Measurements from ENCODE around the gene MLX. TPM values are rescaled to one million over a fixed set of nuclear protein-coding genes. Genes with fewer than 3 reads are reported as not detected.
"Not testable (repeated sequence)": the region's sequence is repeated elsewhere in the genome, so short reads cannot be mapped to it uniquely, and the experiment has no call there.

Gene MLX
- polyA plus RNA-seq, 4 donors = 33.9 to 37.7 (median 34.6) TPM

DNA sequence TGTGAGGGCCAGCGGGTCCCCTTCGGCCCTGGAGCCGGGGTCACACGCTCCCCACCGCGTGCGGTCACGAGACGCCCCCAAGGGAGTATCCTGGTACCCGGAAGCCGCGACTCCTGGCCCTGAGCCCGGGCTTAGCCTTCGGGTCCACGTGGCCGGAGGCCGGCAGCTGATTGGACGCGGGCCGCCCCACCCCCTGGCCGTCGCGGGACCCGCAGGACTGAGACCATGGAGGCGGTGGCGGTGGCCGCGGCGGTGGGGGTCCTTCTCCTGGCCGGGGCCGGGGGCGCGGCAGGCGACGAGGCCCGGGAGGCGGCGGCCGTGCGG lies 30.9 kb upstream of the MLX start, which contains the start of gene NAGLU:
Gene NAGLU (plus strand): TSS at position 194 of the 324 bp plus-strand sequence. CDS start 32 bp downstream, at position 226.
- DNase-seq (ENCODE audit: low read depth in 4 of 4, low spot score in 3 of 4) = peak in 2 of 4 donors; percentile 80 to 81

DNA sequence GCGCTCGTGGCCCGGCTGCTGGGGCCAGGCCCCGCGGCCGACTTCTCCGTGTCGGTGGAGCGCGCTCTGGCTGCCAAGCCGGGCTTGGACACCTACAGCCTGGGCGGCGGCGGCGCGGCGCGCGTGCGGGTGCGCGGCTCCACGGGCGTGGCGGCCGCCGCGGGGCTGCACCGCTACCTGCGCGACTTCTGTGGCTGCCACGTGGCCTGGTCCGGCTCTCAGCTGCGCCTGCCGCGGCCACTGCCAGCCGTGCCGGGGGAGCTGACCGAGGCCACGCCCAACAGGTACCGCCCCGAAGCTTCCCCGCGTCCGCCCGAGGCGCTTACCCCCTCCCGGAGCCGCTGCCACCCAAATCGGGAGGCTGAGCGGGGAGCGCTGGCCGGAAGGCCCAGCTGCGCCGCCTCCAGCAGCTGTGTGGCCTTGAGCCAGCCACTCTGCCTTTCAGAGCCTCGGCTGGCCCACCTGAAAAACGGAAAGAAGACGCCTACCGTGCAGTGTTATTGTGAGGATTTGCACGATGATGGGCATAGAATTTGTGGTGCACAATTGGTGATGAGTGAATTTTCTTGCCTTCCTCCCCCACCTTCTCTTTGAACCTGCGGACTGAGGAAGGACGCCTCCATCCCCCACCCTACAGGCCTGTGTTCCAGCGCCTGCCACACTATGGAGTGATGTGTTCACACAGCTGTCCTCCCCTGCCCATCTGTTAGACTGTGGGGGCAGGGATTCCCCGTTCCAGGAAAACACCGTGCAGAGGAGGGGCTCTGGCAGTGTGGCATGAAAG lies 30.3 kb upstream of the MLX start:
- DNase-seq (ENCODE audit: low read depth in 4 of 4, low spot score in 3 of 4) = no peak

DNA sequence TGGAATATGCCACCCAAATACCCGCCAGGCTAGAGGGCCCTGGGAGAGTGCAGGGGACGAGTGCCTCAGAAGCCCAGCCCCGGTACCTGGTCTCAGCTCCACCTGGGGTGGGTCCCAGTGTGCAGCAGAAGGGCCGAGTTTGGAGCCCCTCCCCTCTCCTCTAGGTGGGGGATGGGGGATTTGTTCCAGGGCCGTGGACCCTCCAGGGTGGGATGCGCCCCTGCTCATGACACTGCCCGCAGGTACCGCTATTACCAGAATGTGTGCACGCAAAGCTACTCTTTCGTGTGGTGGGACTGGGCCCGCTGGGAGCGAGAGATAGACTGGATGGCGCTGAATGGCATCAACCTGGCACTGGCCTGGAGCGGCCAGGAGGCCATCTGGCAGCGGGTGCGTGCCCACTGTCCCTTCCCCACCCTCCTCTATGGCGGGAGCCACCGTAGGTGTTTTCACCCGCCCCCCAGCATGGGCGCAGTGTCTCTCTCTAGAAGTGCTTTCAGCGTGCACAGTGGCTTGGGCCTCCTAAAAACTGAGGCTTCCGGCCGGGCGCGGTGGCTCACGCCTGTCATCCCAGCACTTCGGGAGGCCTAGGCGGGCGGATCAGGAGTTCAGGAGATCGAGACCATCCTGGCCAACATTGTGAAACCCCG lies 29.6 kb upstream of the MLX start:
- no peak for DNase-seq (ENCODE audit: low read depth in 4 of 4, low spot score in 3 of 4)

DNA sequence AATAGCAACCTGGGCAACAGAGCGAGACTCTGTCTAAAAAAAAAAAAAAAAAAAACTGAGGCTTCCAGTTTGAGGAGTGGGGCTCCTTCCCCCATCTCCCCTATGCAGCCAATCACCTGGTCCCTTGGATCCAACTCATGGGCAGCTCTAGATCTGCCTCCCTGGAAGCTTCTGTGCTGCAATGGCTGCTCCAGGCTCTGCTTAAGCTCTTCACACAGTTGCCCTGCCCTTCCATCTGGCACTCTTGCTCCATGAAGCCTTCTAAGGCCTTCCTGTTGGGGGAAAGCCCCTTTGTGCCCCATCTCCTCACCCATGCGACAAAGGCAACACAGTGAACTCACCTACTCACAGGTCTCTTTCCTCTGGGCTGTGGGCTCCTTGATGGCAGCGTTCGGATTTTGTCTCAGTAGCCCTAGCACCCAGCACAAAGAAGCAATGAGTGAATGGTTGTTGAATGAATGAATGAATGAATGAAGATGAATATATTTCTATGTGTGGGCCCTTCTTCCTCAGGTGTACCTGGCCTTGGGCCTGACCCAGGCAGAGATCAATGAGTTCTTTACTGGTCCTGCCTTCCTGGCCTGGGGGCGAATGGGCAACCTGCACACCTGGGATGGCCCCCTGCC lies 29.0 kb upstream of the MLX start:
- no peak for DNase-seq (ENCODE audit: low read depth in 4 of 4, low spot score in 3 of 4)

DNA sequence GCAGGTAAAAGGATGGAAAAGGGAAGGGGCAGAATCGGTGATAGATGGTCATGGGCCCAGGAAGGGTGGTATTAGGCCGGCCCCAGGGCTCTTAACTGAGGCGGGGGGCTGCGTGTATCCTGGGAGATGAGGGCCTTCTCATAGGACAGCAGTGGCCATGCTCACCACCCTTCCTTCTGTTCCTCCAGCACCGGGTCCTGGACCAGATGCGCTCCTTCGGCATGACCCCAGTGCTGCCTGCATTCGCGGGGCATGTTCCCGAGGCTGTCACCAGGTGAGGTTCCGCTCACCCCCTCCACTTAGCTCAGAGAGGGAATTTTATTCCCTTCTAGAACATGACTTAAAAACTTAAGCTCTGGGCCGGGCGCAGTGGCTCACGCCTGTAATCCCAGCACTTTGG lies 28.4 kb upstream of the MLX start:
- no peak for DNase-seq (ENCODE audit: low read depth in 4 of 4, low spot score in 3 of 4)

DNA sequence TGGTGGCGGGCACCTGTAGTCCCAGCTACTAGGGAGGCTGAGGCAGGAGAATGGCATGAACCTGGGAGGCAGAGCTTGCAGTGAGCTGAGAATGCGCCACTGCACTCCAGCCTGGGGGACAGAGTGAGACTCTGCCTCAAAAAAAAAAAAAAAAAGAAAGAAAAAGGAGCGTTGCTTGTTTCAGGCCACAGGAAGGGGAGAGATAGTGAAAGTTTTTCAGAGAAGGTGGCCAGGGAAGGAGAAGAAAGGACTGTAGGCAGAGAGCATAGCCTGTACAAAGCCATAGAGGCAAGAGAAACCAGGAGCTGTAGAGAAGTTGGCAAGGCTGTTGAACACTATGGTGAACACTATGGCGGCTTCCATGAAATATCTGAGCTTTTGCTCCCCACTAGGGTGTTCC lies 26.3 kb upstream of the MLX start:
- not testable (repeated sequence) for DNase-seq (ENCODE audit: low read depth in 4 of 4, low spot score in 3 of 4)

DNA sequence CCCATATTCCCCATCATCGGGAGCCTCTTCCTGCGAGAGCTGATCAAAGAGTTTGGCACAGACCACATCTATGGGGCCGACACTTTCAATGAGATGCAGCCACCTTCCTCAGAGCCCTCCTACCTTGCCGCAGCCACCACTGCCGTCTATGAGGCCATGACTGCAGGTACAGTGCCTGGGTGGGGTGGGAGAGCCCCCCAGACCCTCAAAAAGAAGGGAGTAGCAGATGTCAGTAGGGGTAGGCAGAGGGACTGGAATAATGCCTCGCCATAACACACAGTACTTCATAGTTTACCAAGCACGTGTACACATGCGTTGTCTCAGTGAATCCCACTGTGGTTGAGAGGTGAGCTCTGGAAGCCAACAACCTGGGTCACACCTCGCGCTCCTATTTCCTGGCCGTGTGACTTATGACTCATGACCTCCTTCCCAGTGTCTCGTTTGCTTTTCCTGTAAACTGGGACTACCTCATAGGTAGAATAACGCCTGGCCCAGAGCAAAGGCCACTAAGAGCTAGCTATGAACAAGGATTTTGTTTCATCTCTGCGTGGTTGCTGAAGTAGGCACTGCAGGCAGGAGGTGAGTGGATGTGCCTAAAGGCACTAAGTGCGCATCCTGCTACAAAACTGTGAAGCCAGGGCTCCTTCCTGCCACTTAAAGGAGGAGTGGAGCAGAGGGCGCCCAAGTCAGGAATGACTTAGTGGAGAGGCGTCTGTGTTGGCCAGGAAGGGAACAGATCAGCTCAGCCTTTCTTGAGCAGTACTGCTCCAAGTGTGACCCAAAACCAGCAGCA lies 25.7 kb upstream of the MLX start:
- no peak for DNase-seq (ENCODE audit: low read depth in 4 of 4, low spot score in 3 of 4)

DNA sequence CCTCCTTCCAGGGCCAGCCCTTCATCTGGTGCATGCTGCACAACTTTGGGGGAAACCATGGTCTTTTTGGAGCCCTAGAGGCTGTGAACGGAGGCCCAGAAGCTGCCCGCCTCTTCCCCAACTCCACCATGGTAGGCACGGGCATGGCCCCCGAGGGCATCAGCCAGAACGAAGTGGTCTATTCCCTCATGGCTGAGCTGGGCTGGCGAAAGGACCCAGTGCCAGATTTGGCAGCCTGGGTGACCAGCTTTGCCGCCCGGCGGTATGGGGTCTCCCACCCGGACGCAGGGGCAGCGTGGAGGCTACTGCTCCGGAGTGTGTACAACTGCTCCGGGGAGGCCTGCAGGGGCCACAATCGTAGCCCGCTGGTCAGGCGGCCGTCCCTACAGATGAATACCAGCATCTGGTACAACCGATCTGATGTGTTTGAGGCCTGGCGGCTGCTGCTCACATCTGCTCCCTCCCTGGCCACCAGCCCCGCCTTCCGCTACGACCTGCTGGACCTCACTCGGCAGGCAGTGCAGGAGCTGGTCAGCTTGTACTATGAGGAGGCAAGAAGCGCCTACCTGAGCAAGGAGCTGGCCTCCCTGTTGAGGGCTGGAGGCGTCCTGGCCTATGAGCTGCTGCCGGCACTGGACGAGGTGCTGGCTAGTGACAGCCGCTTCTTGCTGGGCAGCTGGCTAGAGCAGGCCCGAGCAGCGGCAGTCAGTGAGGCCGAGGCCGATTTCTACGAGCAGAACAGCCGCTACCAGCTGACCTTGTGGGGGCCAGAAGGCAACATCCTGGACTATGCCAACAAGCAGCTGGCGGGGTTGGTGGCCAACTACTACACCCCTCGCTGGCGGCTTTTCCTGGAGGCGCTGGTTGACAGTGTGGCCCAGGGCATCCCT lies 23.5 kb upstream of the MLX start:
- DNase-seq (ENCODE audit: low read depth in 4 of 4, low spot score in 3 of 4) = no peak

DNA sequence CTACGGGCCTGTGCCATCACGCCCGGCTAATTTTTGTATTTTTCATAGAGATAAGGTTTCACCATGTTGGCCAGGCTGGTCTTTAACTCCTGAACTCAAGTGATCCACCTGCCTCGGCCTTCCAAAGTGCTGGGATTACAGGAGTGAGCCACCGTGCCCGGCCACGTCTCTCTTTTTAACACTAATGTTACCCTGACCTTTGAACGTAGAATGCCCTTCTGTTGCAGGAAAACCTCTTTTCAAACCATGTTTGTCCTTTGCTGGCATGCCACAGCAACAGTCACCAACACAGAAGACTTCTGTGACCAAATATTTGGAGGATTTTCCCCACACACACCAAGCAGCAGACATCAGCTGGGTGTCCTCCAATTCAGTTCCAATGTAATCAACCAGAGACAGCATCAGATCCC lies 22.0 kb upstream of the MLX start:
- no peak for DNase-seq (ENCODE audit: low read depth in 4 of 4, low spot score in 3 of 4)

DNA sequence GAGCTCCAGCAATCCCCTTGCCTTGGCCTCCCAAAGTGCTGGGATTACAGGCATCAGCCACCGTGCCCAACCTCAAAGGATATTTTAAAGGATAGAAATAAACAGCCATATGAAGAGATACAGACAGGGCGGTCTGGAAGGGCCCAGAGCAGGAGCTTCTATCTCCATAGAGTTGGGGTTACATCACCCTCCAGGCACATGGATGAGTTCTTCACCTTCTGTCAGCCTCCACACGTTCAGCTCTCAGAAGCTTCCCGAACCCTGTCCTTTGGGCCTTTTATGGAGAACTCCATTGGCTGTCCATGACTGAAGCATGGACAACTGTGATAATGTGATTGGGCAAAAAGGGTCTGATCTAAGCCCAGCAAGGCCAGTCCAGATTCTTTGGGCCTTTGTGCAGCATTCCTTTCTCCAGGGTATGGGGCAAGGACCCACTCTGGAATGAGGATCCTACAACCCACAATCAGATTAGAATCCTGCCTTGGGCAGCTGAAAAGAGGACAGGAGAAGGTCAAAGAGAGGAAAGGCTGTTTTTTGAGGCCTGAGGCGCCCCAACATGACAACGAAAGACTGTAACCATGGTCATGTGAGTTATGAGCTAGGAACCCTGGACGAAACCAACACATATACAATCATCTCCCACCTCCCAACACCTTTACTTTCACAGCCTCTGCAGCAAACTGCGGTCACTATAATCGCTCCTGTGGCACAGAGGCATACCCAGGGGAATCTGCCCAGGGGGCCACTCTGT lies 21.0 kb upstream of the MLX start:
- DNase-seq (ENCODE audit: low read depth in 4 of 4, low spot score in 3 of 4) = not testable (repeated sequence)

DNA sequence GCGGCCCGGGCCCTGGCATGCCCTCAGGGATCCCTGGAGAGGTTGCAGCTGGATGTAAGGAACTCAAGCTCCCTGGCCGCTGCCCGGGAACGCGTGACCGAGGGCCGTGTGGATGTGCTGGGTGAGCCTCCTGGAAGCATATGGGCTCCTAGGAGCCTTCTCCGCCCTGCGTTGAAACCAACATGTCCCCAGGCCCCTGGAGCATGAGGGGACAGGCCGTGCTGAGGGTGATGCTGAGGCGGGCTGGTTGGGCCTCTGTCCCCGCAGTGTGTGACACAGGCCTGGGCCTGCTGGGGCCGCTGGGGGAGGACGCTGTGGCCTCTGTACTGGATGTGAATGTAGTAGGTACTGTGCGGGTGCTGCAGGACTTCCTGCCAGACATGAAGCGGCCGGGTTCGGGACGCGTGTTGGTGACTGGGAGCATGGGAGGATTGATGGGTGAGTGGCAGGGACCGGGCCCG lies 19.9 kb upstream of the MLX start:
- no peak for DNase-seq (ENCODE audit: low read depth in 4 of 4, low spot score in 3 of 4)

DNA sequence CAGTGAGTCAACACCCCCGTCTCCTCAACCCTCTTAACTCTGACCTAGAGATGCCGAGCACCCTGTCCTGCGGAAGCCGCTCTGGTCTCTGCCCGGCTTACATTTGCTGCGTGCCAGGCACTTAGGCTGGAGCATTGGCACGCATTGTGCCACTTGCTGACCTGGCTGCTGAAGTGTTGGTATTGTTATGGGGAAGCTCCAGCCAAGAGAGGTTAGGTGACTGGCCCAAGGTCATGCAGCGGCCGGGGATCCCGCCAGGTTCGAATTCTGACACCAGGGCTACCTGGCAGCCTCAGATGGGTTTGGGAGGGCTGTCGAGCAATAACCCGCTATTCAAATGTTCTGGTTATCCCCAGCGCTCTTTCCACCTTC lies 19.2 kb upstream of the MLX start:
- DNase-seq (ENCODE audit: low read depth in 4 of 4, low spot score in 3 of 4) = no peak

DNA sequence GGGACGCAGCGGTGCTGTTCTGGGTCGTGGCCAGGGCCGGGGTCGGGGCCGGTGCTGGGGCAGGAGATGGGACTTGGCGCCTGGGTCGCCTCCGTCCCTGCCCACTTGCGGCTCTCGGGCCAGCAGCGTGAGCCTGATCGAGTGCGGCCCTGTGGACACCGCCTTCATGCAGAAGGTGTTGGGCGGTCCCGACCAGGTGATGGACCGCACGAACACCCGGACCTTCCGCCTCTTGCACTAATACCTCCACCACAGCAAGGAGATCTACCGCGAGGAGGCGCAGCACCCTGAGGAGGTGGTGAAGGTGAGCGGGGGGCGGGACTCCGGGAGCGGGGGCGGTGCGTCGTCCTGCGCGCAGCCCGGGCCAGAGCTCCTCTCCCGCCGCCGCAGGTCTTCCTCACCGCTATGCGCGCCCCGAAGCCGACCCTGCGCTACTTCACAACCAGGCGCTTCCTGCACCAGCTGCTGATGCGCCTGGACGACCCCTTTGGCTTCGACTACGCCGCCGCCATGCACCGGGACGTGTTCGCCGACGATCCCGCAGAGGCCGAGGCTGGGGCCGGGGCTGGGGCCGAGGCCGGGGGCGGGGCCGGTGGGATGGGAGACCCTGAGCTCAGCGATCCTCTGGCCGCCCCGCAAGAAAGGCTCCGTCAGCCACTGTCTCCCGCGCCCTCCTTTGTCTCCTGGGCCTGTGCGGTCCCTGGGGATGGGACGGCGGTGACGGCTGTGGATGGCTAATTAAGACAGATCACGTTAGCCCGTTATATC lies 18.6 kb upstream of the MLX start:
- DNase-seq (ENCODE audit: low read depth in 4 of 4, low spot score in 3 of 4) = no peak

DNA sequence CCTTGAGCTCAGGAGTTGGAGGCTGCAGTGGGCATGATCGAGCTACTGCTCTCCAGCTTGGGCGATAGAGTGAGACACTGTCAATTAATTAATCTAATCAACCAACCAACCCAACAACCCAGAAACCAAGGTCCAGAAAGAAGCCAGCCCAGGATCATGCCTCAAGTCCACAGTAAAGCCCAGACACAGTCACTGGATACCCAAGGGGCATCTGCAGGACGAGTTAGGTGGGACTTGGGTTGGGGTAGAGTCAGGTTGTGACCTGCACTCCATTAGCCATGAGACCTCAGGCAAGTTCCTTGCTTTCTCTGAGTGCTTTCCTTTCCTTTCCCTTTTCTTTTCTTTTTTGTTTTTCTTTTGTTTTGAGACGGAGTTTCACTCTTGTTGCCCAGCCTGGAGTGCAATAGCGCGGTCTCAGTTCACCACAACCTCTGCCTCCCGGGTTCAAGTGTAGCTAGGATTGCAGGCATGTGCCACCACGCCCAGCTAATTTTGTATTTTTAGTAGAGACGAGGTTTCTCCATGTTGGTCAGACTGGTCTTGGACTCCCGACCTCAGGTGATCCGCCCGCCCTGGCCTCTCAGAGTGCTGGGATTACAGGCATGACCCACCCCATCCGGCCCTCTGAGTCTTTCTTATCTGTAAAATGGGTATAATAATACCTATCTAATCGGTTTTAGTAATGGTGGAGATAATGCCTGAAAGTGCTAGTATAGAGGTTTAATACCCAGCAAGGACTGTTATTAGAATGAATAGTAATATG lies 17.7 kb upstream of the MLX start:
- no peak for DNase-seq (ENCODE audit: low read depth in 4 of 4, low spot score in 3 of 4)

DNA sequence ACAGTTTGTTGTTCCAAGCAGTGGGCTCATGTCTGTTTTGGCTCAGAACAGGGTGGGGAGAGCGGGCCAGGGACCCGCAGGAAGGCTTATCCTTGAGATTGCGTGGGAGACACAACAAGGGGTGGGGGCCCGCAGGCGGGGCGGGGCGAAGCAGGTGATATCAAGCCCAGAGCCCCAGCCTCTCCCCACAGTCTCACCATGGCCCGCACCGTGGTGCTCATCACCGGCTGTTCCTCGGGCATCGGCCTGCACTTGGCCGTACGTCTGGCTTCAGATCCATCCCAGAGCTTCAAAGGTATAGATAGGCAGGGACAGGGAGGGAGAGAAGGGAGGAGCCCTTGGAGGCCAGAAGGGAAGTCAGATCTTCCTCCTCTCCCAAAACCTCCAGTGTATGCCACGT lies 14.2 kb upstream of the MLX start, which contains the start of gene HSD17B1:
Gene HSD17B1 (plus strand): TSS at position 188 of the 400 bp plus-strand sequence. CDS start 11 bp downstream, at position 199.
- DNase-seq (ENCODE audit: low read depth in 4 of 4, low spot score in 3 of 4) = not testable (repeated sequence)

DNA sequence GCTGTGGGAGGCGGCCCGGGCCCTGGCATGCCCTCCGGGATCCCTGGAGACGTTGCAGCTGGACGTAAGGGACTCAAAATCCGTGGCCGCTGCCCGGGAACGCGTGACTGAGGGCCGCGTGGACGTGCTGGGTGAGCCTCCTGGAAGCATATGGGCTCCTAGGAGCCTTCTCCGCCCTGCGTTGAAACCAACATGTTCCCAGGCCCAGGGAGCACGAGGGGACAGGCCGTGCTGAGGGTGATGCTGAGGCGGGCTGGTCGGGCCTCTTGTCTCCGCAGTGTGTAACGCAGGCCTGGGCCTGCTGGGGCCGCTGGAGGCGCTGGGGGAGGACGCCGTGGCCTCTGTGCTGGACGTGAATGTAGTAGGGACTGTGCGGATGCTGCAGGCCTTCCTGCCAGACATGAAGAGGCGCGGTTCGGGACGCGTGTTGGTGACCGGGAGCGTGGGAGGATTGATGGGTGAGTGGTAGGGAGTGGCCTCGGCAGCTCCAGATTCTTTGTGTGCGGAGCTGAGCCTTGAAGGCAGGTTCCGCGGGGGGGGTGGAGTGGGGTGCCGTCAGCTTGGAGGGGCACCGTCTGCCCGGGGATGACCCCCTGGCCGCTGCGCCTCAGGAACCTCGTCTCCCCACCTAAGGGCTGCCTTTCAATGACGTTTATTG lies 13.6 kb upstream of the MLX start:
- DNase-seq (ENCODE audit: low read depth in 4 of 4, low spot score in 3 of 4) = no peak

DNA sequence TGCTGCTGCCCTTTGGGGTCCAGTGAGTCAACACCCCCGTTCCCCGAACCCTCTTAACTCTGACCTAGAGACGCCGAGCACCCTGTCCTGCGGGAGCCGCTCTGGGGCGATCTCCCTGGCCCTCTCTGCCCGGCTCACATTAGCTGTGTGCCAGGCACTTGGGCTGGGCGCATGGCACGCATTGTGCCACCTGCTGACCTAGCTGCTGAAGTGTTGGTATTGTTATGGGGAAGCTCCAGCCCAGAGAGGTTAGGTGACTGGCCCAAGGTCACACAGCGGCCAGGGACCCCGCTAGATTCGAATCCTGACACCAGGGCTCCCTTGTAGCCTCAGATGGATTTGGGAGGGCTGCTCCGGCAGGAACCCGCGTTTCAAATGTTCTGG lies 13.0 kb upstream of the MLX start:
- no peak for DNase-seq (ENCODE audit: low read depth in 4 of 4, low spot score in 3 of 4)

Data from right renal pelvis (tissue), 4 donors.